NCI-H2081 (cell line): Measurements from ENCODE around the gene PDGFRA.
A peak's percentile ranks its signal among the peaks of the same experiment; 100 is the strongest.

ENCODE experiments used
- DNase-seq, 2 experiments: peaks; one replicate each; lab custom pipeline; 2025; lab: John Stamatoyannopoulos, UW

The PDGFRA gene

GRCh38 chr4:54228961-54229501 lies at the start of gene PDGFRA:
Gene PDGFRA, plus strand, starts transcription at chr4:54229293. Its CDS starts 29,476 bp downstream, at chr4:54258769.
- peak in 1 of 2 experiments; percentile 24 for DNase-seq

- no peak for DNase-seq
Observed at GRCh38 chr4:54184581-54184980, 44.5 kb upstream of the PDGFRA start.

GRCh38 chr4:54185044-54185780 lies 43.9 kb upstream of the PDGFRA start:
- peak in 1 of 2 experiments; percentile 36 for DNase-seq

DNA sequence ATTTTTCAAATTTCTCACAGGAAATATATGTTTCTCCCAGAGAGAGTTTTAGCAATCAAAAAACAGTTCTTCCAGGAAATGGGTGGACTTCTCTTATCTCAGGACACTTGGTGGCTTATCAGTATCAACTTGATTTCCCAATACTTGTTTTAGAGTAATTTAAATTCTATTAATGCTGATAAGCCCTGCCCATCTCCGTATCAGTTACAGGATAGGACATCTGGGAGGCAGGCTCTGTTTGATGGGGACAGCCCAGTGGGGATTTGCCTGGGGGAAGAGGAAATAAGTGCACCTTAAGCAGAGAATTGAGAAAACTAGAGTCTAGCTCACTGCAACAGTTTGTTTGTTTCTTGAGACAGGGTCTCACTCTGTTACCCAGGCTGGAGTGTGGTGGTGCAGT lies 43.2 kb upstream of the PDGFRA start:
- DNase-seq, result no peak

GRCh38 chr4:54186371-54186770 lies 42.7 kb upstream of the PDGFRA start:
- DNase-seq, result no peak

DNA sequence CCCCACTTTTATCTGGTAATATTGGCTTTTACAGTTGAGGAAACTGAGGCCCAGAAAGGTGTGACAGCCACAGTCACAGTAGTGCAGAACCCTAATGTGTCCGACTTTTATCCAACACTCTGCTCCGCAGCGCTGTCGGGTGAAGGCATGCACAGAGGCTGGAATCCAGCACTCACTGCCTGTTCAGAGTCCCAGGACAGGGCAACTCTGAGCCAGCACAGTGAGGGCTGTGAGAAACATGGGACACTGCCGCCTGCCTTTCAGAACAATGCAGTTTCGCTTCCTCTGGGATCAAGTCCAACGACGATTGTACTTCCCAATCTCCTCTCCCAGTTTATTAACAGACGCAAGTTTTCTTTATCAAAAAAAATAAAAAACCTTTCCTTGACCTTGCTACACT lies 41.9 kb upstream of the PDGFRA start:
- no peak for DNase-seq

DNA sequence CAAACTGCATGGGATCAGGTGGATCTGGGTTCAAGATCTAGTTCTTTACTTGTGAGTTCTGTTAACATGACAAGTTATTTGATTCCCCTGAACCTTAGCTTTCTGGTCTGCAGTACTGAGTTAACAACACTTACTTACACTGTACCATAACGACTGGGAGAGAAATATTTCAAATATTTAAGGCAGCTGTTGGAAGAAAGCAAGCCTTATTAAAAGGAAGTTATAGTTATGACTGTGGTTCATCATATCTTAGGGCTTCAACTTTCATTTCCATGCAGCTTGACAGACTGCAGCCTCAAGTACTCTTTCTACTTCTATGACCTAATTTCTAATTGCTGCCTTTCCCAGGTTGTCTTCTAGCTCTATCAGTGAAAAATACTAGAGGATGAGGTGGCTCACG lies 40.0 kb upstream of the PDGFRA start:
- DNase-seq, result no peak

GRCh38 chr4:54192811-54193210 lies 36.3 kb upstream of the PDGFRA start:
- no peak for DNase-seq

DNA sequence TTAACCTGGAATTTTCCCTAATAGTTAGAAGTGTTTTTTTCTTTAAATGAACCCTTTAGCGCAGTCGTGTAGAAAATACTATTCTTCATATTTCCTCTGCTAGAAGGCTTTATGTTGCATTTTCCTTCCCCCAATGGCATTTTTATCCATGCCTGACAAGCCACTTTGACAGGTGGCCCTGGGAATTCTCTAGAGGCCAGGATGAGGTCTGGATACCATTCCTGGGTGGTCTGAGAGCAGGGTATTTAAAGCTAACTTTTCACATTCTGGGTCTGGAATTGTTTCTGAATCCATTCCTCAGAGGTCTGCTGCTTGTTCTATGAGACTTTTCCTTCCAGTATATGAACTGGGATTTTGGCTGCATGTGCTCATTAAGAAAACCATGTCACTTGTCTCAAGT lies 31.2 kb upstream of the PDGFRA start:
- no peak for DNase-seq

- no peak for DNase-seq
Observed at GRCh38 chr4:54199919-54200318, 29.2 kb upstream of the PDGFRA start.

- no peak for DNase-seq
Observed at GRCh38 chr4:54209617-54210016, 19.5 kb upstream of the PDGFRA start.

- no peak for DNase-seq
Observed at GRCh38 chr4:54213001-54213400, 16.1 kb upstream of the PDGFRA start.

DNA sequence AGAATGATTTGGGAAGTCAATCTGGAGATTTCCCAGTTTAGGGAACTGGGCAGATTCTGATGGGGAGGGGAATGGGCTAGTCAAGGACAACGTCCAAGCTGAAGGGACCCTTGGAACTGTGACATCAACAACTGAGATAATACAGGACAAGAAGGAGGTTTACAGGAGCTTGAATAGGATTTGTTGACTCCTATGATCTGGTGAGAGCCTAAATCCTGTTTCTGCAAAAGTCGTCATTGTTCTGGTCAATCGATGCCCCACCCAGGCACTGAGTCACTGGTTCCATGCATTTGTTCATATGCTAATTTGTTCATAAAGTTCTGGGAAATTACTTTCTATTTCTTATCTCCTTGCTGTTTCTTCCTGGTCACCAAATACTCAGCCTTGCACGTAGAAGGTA lies 15.3 kb upstream of the PDGFRA start:
- DNase-seq, result no peak

GRCh38 chr4:54215379-54216077 lies 13.6 kb upstream of the PDGFRA start:
- DNase-seq, result peak; percentile 25 to 59

GRCh38 chr4:54217642-54218495 lies 11.2 kb upstream of the PDGFRA start:
- peak; percentile 85 to 86 for DNase-seq

GRCh38 chr4:54218736-54219135 lies 10.4 kb upstream of the PDGFRA start:
- no peak for DNase-seq

GRCh38 chr4:54224996-54225597 lies 4.0 kb upstream of the PDGFRA start:
- DNase-seq, result no peak

DNA sequence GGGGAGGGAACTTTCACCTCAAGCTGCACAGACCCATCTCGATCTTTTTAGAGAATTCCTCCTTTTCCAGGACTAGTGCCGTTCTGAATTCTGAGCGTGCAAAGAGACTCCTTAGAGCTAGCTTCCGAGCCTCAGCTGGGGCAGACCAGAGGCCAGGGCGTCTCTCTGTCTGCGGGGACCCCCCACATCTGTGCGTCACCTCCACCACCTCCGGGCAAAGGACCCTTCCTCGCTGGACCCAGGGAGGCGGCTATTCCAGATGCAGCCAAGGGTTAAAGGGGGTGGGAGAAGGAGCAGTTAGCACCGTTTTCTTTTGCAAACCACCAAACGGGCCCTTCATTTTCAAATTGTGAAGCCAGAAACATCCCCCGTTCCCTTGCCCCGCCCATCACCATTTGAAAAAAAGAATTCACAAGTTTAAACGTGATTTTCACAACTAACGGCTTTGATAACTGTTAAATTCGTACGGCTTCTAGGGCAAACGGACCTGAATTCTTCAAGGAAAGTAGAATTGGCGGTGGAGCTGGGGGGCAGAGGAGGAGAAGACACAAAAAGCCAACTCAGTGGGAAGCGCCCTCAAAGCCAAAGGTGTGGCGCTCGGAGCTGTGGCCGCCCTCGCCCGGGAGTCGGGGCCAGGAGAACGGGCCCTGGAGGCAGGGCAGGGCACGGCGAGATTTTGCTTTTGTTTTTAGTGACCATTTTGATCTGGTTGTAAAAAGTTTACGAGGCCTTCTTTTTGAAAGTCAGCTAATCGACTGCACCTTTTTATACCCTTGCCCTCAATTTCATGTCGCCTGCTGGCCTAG lies 3.3 kb upstream of the PDGFRA start:
- DNase-seq, result no peak

DNA sequence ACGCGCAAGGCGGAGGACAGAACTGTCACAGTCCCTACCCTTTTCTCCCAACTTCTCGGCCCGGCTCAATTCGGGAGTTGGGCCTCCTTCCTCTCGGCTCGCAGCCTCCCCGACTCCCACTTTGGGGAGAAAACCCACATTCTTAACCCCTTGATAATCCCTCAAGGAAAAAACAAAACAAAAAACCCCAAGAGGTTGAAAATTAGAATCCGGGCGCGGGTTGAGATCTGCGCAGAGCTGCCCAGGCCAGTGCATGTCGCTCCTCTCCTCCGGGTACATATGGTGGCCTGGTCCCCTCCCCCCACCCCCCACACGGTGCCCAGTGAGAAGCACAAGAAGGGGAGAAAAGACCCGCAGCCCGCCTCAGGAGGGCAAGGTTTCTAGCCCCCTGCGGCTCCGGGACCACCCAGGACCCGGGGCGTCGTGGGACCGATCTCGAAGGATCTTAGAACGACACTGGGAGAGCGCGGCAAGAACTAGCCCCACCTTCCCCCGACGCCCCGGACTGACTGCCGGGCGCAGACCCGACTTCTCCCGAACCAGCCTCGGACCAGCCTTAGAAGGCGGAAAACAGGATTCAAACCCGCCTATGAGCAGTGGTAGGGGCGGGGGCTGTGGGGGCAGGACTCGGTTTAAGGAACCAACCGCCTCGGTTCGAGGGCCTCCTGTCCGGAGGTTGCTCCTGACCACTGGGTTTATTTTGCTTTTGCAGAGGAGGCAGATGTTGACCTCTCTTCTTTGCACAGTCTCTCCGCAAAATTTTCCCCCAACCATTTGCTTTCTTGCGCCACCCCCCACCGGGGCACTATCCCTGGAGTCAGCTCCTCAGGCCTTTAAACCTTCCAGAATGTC lies 2.5 kb upstream of the PDGFRA start:
- no peak for DNase-seq
